Caco-2 (cell line): ENCODE measurements around the gene FHIT. TPM values are rescaled to one million over a fixed set of nuclear protein-coding genes. Genes with fewer than 3 reads are reported as not detected.

ENCODE experiments used
- BruUV-seq: library from RNA; stranded (reverse); fragments of 400-500 nt; replicated peaks from 2 replicates; lab custom pipeline; 2021; lab: Mats Ljungman, UMichigan
- CTCF ChIA-PET: fragments of 300-600 bp; sonication (Branson Sonifier 250); formaldehyde crosslinking; loops from one replicate; lab custom pipeline; 2022; ENCODE audit warnings: antibody characterized with exemption; lab: Charles Lee
- POLR2A ChIA-PET: fragments of 300-600 bp; sonication (Branson Sonifier 250); formaldehyde crosslinking; loops from one replicate; lab custom pipeline; 2022; ENCODE audit warnings: antibody characterized with exemption; lab: Charles Lee
- DNase-seq, 2 experiments: peaks; one replicate each; pipeline versions ENCODE4 v3.0.0 to v3.0.0-alpha.2; 2020 to 2022
- H3K27me3 ChIP-seq: replicated peaks from 2 replicates; pipeline ENCODE4 v1.6.0; 2011; ENCODE audit warnings: low read length; ENCODE audit not compliant: control insufficient read depth, insufficient read depth
- H3K36me3 ChIP-seq: 2 replicates; pipeline ENCODE4 v1.5.1; 2011; ENCODE audit warnings: low read length; ENCODE audit not compliant: control insufficient read depth, insufficient read depth
- H3K4me1 ChIP-seq: fragments of 250-450 bp; sonication (Bioruptor Pico); 2 replicates; pipeline ENCODE4 v1.5.1; 2020; ENCODE audit warnings: mild to moderate bottlenecking
- H3K4me3 ChIP-seq: 2 replicates; pipeline ENCODE4 v1.5.1; 2011; ENCODE audit warnings: low read depth, mild to moderate bottlenecking, control low read depth, low read length
- H3K9me3 ChIP-seq: fragments of 250-450 bp; sonication (Bioruptor Pico); 2 replicates; pipeline ENCODE4 v1.5.1; 2020; ENCODE audit warnings: mild to moderate bottlenecking, moderate library complexity
- H3K27ac Mint-ChIP-seq: one replicate; pipeline ENCODE4 v1.8.0; 2022; ENCODE audit warnings: mixed read lengths; ENCODE audit not compliant: unreplicated experiment
- H3K27me3 Mint-ChIP-seq: one replicate; pipeline ENCODE4 v1.8.0; 2022; ENCODE audit warnings: mixed read lengths; ENCODE audit not compliant: insufficient read depth, unreplicated experiment
- H3K36me3 Mint-ChIP-seq: one replicate; pipeline ENCODE4 v1.8.0; 2022; ENCODE audit warnings: mild to moderate bottlenecking, mixed read lengths; ENCODE audit not compliant: insufficient read depth, unreplicated experiment
- H3K4me1 Mint-ChIP-seq: one replicate; pipeline ENCODE4 v1.8.0; 2022; ENCODE audit warnings: low read depth, mixed read lengths; ENCODE audit not compliant: unreplicated experiment
- H3K4me3 Mint-ChIP-seq: one replicate; pipeline ENCODE4 v1.8.0; 2022; ENCODE audit warnings: mild to moderate bottlenecking, moderate library complexity, mixed read lengths; ENCODE audit not compliant: unreplicated experiment
- H3K9me3 Mint-ChIP-seq: one replicate; pipeline ENCODE4 v1.8.0; 2022; ENCODE audit warnings: mixed read lengths; ENCODE audit not compliant: unreplicated experiment
- intact Hi-C: fragments of 100-400 bp; cut with micrococcal nuclease; formaldehyde crosslinking; loops from one replicate; pipeline ENCODE4 v1.10.0; 2022; ENCODE audit not compliant: unreplicated experiment
- total RNA-seq: library from RNA; stranded (reverse); gene quantifications from 2 replicates; pipeline ENCODE4 v1.2.3, GENCODE V29; 2022
- TF ChIP-seq, protein P1 (sequence below), 2 experiments: fragments of 200-600 bp in 1 of 2; IDR thresholded peaks; 1 replicate in 1 of 2; 2 replicates in 1 of 2; pipeline versions ENCODE4 v1.5.1 to v1.8.0; 2011 to 2022; ENCODE audit warnings: antibody characterized with exemption in 1 of 2, control low read depth in 1 of 2, inconsistent platforms in 1 of 2, low read depth in 1 of 2, low read length in 1 of 2, mild to moderate bottlenecking in 1 of 2, moderate library complexity in 1 of 2; ENCODE audit not compliant: insufficient read depth in 1 of 2, severe bottlenecking in 1 of 2, unreplicated experiment in 1 of 2

The FHIT gene
- total RNA-seq, 1 experiment from 2014 or later, result 8.3 TPM

DNA sequence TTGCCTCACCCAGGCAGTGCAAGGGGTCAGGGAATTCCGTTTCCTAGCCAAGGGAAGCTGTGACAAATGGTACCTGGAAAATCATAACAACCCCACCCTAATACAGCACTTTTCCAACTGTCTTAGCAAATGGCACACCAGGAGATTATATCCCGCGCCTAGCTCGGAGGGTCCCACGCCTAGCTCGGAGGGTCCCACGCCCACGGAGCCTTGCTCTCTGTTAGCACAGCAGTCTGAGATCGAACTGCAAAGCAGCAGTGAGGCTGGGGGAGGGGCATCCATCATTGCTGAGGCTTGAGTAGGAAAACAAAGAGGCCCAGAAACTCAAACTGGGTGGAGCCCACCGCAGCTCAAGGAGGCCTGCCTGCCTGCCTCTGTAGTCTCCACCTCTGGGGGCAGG is 208.1 kb downstream of the FHIT start:
- Mint-ChIP-seq H3K4me1 (no peaks in the 10 kb centered on the region), H3K27me3 (no peaks in the 10 kb centered on the region), H3K9me3 (no peaks in the 10 kb centered on the region), H3K4me3 (no peak overlapping the region), H3K27ac (no peak overlapping the region), H3K36me3 (no peaks in the 10 kb centered on the region)
- H3K36me3 ChIP-seq, result no peaks in the 10 kb centered on the region
- no peak for DNase-seq
- intact Hi-C loops, result no loop called here
- H3K4me3 ChIP-seq, result no peak overlapping the region
- TF ChIP-seq, protein P1, sequence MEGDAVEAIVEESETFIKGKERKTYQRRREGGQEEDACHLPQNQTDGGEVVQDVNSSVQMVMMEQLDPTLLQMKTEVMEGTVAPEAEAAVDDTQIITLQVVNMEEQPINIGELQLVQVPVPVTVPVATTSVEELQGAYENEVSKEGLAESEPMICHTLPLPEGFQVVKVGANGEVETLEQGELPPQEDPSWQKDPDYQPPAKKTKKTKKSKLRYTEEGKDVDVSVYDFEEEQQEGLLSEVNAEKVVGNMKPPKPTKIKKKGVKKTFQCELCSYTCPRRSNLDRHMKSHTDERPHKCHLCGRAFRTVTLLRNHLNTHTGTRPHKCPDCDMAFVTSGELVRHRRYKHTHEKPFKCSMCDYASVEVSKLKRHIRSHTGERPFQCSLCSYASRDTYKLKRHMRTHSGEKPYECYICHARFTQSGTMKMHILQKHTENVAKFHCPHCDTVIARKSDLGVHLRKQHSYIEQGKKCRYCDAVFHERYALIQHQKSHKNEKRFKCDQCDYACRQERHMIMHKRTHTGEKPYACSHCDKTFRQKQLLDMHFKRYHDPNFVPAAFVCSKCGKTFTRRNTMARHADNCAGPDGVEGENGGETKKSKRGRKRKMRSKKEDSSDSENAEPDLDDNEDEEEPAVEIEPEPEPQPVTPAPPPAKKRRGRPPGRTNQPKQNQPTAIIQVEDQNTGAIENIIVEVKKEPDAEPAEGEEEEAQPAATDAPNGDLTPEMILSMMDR (IDR thresholded peaks at IDR 0.05; ENCODE audit: insufficient read depth in 1 of 2, low read depth in 1 of 2, low read length in 1 of 2, severe bottlenecking in 1 of 2, unreplicated experiment in 1 of 2), result no peak
- no TSS peak for BruUV-seq
- H3K4me1 ChIP-seq, result no peaks in the 10 kb centered on the region
- POLR2A ChIA-PET, result no interaction called here
- H3K27me3 ChIP-seq, result no peaks in the 10 kb centered on the region
- CTCF ChIA-PET, result no interaction called here
- no peaks in the 10 kb centered on the region for H3K9me3 ChIP-seq

DNA sequence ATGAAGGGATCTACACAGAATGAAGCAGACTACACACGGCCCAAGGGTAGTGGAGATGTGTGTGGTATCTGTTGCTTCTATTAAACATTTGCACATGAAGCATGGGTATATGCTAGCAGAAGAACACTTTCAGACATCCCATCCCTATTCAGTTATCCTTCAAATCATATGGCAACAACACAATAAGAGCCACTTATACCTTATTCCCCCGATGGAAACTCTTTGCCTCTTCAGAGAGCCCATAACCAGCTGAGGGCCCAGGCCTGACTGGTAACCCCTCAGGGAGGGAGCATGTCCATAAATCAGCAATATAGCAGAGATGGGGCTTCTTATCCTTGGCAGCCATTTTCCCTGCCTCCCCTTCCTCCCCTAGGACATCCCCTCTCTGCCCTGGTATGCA is 210.6 kb downstream of the FHIT start:
- H3K36me3 ChIP-seq, result no peaks in the 10 kb centered on the region
- Mint-ChIP-seq H3K4me1 (no peaks in the 10 kb centered on the region), H3K36me3 (peaks cover 4% of the 10 kb centered on the region), H3K27me3 (no peaks in the 10 kb centered on the region), H3K9me3 (no peaks in the 10 kb centered on the region), H3K4me3 (no peak overlapping the region), H3K27ac (no peak overlapping the region)
- H3K9me3 ChIP-seq, result no peaks in the 10 kb centered on the region
- no peaks in the 10 kb centered on the region for H3K4me1 ChIP-seq
- intact Hi-C loops, result no loop called here
- TF ChIP-seq, protein P1 (IDR thresholded peaks at IDR 0.05; ENCODE audit: insufficient read depth in 1 of 2, low read depth in 1 of 2, low read length in 1 of 2, severe bottlenecking in 1 of 2, unreplicated experiment in 1 of 2), result no peak
- no peak overlapping the region for H3K4me3 ChIP-seq
- ChIA-PET CTCF (no interaction called here), POLR2A (no interaction called here)
- DNase-seq, result no peak
- BruUV-seq, result no TSS peak
- H3K27me3 ChIP-seq, result no peaks in the 10 kb centered on the region

DNA sequence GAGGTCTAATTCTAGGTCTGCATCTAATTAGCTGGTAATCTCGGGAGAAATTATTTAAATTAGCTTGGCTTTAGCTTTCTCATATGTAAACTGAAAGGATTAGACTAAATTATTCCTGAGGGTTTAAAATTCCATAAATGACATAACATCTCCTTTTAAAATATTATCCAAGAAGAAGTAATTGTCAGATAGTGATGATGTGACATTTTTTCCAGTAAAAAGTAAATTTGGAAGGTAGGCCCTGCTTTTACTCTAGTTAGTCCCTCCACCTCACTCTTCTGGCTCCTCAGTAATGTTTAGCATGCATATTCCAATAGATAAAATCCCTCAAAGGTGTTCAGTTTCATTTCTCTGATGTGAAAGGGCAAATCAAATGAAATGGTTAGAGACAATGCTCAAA is 215.7 kb downstream of the FHIT start:
- CTCF ChIA-PET, result no interaction called here
- TF ChIP-seq, protein P1 (IDR thresholded peaks at IDR 0.05; ENCODE audit: insufficient read depth in 1 of 2, low read depth in 1 of 2, low read length in 1 of 2, severe bottlenecking in 1 of 2, unreplicated experiment in 1 of 2), result no peak
- Mint-ChIP-seq H3K36me3 (peaks cover 4% of the 10 kb centered on the region), H3K27ac (no peak overlapping the region), H3K4me1 (peaks cover 2% of the 10 kb centered on the region), H3K4me3 (no peak overlapping the region), H3K27me3 (no peaks in the 10 kb centered on the region), H3K9me3 (no peaks in the 10 kb centered on the region)
- Histone ChIP-seq H3K4me3 (no peak overlapping the region), H3K27me3 (no peaks in the 10 kb centered on the region), H3K36me3 (no peaks in the 10 kb centered on the region), H3K9me3 (no peaks in the 10 kb centered on the region), H3K4me1 (no peaks in the 10 kb centered on the region)
- POLR2A ChIA-PET, result no interaction called here
- intact Hi-C loops, result no loop called here
- DNase-seq, result no peak
- no TSS peak for BruUV-seq
